HG03442 (cell line): ENCODE results near the gene SKI.

ENCODE experiments used
- ATAC-seq: cut with Tn5 transposase; IDR thresholded peaks from one replicate; pipeline ENCODE4 v1.9.1; 2021; ENCODE audit warnings: mild to moderate bottlenecking, moderate library complexity; ENCODE audit not compliant: unreplicated experiment

SKI gene

DNA sequence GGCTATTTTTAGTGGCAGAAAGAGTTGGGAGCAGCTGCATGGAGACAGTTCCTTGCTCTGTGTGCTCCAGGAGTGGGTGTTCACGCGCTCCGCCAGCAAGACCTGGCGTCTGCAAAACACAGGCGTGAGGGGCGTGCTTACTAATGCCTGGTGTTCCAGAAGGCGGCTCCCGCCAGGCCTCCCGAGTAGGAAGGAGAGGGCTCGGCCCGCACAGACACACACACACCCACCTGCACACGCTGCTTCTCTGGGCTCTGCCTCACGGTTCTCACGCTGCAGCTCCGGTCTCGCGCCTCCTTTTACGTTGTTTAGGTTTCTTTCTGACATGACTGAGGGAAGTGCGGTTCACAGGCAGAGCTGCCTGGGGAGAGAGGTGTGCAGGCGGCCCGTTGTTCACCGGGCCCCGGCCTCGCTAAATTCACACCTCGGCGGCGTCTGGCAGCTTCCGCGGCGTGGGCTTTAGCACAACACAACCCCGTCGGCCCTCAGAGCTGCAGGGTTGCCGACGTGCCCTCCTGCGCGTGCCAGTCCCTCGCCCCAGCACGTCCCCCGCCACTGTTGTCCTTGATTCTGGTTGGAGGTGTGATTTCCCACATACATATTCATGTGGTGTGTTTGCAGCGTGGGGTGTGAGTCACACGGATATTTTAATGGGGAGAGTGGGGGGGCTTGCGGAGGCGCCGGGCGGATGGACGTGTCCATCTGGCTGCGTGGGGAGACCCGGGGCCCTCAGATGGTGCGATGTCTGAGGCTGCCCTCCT is 77.0 kb downstream of the SKI start:
- ATAC-seq = no peak

DNA sequence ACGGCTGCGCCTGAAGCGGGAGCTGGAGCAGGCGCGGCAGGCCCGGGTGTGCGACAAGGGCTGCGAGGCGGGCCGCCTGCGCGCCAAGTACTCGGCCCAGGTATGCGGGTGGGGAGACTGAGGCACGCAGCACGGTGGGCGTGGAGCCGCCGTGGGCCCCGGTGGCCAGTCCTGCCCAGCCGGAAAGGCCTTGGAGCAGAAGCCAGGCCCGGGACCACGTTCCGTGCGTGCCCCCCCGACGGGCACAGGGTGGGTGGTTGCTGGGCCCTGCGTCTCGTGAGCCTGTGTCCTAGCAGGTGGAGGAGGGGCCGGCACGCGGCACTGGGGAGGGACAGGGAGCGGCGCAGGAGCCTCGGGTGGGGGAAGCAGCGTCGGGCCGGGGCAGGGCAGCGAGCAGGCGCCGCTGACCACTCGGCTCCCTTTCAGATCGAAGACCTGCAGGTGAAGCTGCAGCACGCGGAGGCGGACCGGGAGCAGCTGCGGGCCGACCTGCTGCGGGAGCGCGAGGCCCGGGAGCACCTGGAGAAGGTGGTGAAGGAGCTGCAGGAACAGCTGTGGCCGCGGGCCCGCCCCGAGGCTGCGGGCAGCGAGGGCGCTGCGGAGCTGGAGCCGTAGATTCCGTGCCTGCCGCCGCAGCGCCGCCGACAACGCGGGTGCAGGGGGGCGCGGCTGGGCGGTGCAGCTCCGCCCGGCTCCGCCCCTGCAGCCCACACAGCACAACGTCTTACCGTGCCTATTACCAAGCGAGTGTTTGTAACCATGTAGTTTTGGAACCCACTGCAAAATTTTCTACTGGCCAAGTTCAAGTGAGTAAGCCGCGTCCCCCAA is 78.2 kb downstream of the SKI start:
- no peak for ATAC-seq

DNA sequence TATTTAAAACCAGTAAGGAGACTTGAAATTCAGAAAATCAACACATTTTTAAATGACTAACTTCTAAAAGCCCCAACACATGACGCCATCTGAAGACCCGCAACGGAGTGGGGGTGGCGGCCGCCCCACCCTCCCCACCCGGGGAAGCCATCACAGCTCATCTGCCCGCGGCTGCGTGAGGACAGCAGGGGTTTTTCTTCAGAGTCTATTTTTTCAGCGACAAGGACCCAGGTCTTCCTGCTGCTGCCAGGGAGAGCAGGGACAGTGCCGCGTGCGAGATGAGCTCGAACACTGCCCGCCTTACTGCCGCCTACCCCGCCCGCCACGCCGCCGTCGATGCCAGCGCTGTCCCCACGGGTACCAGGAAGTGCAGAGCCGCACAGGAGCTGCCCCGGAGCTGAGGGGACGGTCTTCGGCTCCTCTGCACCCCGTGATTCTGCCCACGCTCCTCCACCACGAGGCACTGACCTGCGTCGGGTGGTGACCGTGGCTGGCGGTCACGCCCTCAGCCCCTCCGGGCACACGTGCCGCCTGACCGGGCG is 79.0 kb downstream of the SKI start:
- no peak for ATAC-seq

- ATAC-seq = no peak
Observed at GRCh38 chr1:2307972-2308371, 79.9 kb downstream of the SKI start.

DNA sequence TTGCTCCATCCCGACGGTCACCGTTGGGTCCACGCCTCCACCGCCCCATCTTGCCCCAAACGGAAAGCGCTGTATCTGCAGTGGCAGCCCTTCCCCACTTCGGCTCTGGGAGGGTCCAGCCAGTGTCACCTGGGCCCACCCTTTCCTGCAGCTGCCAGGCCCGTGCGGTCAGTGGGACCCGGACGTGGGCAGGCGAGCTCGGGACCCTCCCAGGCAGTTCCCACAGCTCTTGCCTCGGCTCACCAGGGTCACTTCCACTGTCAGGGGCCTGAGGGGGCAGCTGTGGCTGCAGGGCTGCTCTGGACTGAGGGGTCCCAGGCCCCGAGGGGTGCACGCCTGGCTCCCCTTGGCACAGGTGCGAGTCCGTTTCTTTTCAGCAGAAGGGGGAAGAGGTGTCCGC is 80.7 kb downstream of the SKI start:
- no peak for ATAC-seq

- ATAC-seq = no peak
Observed at GRCh38 chr1:2310332-2311183, 82.4 kb downstream of the SKI start.

DNA sequence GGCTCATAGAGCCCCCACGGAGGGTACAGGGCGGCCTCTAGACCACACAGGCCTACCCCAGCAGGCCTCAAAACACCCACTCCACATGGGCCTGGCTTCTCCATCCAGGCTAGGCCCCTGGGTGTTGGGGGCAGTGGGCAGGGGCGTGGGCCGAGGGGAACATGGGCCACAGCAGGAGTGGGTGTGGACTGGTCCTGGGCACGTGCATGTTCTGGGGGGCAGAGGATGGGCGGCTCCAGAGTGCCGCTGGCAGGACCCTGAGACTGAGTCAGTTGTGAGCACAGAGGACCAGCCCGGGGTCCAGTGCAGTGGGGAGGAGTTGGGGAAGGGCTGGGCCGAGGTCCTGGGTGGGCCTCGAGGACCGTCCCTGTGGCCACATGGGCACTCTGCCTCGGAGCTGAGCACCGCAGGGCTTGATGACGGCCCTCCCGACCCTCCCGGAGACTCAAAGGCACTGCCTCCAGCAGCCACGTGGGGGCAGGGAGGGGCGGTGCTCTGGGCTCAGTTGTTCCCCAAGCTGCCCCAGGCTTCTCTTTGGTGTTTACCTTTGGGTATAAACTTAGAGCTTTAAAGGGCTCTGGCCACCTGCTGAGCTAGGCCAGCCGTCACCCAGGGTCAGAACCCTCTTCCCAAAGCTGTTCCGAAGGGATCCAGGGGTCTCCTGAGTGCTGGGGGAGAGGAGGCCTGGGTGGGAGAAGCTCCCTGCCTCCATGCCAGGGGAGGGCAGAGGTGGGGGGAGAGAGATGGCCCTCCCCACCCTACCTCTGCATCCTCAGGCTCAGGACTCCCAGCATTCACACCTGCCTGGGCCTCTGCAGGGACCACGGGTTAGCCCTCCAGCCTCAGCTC is 83.3 kb downstream of the SKI start:
- ATAC-seq = no peak

DNA sequence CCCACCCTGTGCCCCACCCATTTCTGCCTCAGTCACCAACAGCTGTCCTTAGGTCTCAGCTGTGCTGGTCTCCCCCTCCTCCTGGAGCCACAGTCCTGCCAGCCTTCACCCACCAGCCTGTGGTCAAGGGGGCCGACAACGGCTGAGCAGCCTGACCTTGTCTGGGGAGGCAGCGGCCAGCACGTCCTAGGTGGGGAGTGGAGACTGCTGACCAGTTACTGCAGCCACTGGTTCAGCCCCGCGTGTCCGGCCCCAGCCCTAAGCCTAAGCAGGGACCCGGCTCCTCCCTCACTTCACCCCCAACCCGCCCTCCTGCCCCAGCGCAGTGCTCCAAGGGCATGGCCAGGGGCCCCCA is 84.0 kb downstream of the SKI start:
- no peak for ATAC-seq

DNA sequence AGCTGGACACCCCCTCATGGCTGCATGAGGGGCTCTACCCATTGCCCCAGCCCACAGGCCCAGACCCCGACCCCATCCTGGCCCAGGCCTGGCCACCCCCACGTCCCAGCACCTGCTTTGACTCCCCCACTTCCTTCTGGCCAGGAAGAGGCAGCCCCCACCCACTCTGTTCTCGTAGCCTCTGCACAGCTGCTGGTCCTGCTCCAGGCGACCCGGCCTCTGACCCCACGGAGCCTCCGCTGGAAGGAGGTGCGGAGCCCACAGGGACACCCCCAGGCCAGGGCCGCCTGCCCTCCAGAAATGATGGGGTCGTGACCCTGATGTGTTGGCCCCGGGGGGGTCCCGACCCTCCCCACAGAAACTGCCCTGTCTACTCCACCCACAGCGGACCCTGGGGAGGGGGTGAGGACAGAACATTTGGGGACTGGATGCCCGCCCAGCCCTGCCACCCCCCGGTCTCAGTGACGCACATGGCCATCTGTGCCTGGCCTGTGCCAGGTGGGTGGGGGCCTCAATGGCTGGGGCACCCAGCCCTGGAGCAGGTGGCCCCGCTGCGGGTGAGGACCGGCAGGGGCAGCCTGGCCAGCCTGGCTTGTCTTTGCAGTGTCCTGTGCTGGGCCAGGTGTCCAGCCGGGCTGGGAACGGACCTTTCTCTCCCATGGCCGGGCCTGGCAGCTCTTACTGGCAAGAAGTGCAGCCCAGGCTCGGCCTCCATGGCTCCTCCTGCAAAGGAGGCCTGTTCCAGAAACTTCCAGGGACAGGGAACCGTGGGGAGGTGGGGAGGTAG is 84.6 kb downstream of the SKI start:
- no peak for ATAC-seq

GRCh38 chr1:2313651-2314261 is 85.6 kb downstream of the SKI start:
- ATAC-seq = no peak

GRCh38 chr1:2314273-2314802 is 86.2 kb downstream of the SKI start:
- no peak for ATAC-seq

- ATAC-seq = no peak
Observed at GRCh38 chr1:2314803-2315673, 86.9 kb downstream of the SKI start.

- no peak for ATAC-seq
Observed at GRCh38 chr1:2315674-2316450, 87.7 kb downstream of the SKI start.

- no peak for ATAC-seq
Observed at GRCh38 chr1:2316451-2316961, 88.4 kb downstream of the SKI start.

DNA sequence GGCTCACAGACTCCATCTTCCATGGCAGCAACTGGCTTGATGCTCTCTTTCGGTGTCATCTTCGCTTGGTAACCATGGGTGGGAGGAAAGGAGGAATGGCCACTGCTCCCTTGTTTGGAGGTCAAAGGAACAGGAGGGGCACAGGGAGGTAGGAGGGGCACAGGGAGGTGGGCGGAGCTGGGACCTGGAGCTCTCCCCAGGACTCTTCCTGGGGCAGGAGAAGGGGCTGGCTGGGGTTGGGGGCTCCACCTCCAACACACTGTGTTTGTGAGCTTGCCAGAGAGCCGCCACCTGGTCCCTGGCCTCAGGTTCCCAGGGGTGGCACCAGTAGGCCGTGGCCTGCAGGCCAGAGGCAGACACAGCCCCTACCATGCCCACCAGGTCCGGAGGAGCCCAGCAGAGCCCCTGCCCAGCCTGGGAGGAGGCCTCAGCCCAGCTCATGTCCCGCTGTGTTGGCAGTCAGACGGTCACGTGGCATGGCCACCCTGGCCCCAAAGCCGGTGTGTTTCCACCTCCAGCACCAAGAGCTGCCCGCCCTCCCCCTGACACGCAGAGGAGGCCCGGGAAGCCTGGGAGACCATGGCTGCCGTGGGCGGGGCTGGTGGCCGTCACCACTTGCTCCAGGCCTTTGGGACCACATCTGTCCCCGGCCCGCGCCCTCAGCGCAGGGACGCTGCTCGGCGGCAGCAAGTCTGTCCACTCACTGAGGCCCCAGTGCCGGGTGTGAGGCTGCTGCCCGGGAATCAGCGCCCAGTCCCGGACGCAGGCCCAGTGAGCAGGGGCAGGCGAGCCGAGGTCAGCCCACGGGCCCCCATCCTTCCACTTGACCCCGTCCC is 89.3 kb downstream of the SKI start:
- no peak for ATAC-seq
